COR-L47 (cell line): ENCODE results near the gene STK26.
"Not testable (repeated sequence)": the region's sequence is repeated elsewhere in the genome, so short reads cannot be mapped to it uniquely, and the experiment has no call there.

Experiments
- DNase-seq: peaks from one replicate; lab custom pipeline; 2025; lab: John Stamatoyannopoulos, UW

STK26 gene

GRCh38 chrX:132094164-132094563, 71.1 kb downstream of the STK26 start:
- no peak for DNase-seq

- DNase-seq, result not testable (repeated sequence)
These were observed 75.6 kb downstream of the STK26 start for GRCh38 chrX:132098704-132099103.

GRCh38 chrX:132101206-132101605, 78.1 kb downstream of the STK26 start:
- DNase-seq, result no peak

GRCh38 chrX:132101799-132102198, 78.7 kb downstream of the STK26 start:
- DNase-seq, result no peak

- DNase-seq, result no peak
These were observed 84.2 kb downstream of the STK26 start for GRCh38 chrX:132107291-132107690.

GRCh38 chrX:132114607-132115006, 91.5 kb downstream of the STK26 start:
- peak; percentile 24 for DNase-seq

GRCh38 chrX:132115792-132116191, 92.7 kb downstream of the STK26 start:
- no peak for DNase-seq

- no peak for DNase-seq
These were observed 95.3 kb downstream of the STK26 start for GRCh38 chrX:132118358-132118757.

- no peak for DNase-seq
These were observed 96.2 kb downstream of the STK26 start for GRCh38 chrX:132119283-132119682.

GRCh38 chrX:132119821-132120515, 96.9 kb downstream of the STK26 start:
- DNase-seq, result no peak

- DNase-seq, result no peak
These were observed 97.8 kb downstream of the STK26 start for GRCh38 chrX:132120913-132121312.
